Fibroblast of skin of abdomen (primary cell): ENCODE results near the gene IRF3.

Experiments used
- DNase-seq: peaks from one replicate; pipeline ENCODE4 v3.0.0-alpha.2; 2013

Gene IRF3

DNA sequence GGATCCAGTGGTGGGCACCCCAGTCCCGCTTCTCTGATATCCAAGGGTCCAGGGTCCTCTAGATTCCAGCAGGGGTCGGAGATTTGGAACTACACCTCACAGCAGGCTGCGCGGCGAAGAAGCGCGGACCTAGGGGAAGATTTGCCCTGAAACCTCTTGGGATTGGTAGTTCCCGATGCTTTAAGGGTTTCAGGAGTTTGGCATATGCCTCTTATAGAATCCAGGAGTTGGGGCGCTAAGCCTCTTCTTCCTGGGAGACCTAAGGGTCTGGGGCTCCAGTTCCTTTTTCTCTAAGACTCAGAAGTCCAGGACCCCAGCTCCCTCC is 425 bp upstream of the IRF3 start:
- DNase-seq = no peak

DNA sequence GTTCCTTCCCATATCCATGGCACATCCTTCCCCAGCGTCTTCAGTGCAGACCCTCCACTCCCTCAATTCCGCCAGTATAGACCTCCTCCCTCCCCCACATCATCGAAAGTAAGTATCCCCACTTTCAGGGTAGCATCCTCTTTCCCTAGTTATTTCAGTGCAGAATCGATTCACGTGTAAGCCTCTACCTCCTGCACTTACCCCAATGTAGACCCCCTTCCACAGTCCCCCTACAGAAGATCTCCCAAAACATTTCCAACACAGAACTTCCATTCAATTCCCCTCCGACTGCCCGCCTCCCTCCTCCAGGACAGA is 664 bp downstream of the IRF3 start:
- no peak for DNase-seq

DNA sequence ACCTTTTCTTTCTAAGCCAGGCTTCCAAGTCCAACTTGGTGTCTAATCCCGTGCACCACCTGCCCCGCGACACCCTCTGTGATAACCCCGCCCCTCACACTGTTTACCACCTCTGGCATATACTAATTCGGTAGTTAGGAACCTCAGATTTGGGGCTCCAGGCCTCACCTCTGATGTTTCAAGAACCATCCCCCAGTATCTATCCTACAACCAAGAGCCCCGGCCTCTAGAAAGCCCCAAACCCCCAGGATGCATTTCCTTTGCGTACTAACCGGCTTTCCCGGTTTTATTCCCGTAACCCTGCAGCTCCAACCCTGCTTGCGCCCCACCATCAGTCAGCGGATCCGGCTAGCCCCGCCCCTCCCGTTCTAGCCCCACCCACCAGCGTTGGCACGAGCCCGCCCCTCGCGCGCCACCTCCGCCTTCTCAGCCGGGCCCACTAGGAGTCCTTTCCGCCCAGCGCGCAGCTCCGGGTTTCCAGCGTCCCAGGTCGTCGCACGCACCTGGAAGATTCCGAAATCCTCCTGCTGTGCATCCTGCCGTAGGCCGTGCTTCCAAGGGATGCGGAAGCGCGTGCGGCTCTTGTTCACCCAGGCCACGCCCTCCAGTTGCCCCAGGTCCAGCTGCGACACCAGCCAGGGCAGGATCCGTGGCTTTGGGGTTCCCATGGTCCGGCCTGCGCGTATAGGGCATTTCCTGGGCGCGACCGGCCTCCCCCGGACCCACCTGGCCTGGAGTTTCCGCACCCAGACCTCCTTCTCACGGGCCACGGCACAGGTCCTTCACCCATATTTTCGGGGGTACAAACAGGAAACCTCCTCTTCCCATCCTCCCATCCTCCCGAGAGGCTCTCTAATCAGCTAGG is 1.3 kb downstream of the IRF3 start:
- peak; percentile 68 for DNase-seq

DNA sequence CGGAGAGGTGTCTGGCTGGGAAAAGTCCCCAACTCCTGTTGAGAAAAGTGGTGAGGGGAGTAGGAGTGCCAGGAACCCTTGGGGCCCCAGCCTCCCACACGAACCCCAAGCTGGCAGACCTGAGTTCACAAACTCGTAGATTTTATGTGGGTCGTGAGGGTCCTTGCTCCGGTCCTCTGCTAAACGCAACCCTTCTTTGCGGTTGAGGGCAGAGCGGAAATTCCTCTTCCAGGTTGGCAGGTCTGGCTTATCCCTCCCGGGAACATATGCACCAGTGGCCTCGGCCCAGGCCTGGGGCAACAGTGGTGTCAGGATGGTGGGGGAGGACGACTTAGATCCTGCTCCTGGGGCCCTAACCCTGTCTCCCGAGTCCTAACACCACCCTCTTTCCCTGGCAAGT is 2.4 kb downstream of the IRF3 start:
- DNase-seq = no peak

DNA sequence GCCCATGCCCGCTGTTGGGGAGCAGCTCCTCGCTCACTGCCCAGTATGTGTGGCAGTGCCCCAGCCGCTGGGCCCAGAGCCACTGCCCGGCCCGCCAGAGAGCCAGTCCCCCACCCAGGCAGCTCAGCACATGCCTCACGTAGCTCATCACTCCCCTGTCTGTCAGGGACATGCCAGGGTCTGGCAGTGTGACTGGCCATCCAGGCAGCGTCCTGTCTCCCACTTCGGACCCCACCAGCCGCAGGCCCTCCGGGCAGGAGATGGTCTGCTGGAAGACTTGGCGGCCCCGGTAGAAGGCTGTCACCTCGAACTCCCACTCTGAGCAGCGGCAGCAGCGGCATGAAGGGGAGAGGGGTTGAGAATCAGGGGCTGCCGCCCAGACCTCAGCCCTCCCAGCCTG is 3.6 kb downstream of the IRF3 start:
- DNase-seq = no peak

DNA sequence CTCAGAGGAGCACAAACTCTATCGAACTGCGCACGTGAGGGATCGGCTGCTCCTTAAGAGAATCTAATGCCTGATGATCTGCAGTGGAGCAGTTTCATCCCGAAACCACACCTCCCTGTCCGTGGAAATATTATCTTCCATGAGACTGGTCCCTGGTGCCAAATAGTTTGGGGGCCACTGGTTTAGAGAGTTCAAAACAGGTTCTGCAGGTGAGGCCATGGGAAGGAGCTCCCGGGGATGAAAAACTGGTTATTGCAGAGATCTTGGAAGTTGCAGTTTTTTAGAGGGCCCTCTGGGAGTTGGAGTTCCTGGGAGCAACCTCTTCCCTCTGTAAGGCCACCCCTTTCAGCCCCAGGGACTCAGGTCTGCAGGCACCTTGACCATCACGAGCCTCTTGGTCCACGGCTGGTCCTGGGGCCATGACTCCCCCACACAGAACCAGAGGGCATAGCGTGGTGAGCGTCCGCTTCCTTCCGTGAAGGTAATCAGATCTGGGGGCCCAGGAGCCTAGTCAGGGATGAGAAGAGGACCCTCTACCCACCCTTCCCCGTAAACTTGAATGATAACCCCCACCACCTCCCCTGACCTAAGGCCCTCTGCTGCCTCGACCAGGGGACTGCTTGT is 5.2 kb downstream of the IRF3 start:
- DNase-seq = no peak

DNA sequence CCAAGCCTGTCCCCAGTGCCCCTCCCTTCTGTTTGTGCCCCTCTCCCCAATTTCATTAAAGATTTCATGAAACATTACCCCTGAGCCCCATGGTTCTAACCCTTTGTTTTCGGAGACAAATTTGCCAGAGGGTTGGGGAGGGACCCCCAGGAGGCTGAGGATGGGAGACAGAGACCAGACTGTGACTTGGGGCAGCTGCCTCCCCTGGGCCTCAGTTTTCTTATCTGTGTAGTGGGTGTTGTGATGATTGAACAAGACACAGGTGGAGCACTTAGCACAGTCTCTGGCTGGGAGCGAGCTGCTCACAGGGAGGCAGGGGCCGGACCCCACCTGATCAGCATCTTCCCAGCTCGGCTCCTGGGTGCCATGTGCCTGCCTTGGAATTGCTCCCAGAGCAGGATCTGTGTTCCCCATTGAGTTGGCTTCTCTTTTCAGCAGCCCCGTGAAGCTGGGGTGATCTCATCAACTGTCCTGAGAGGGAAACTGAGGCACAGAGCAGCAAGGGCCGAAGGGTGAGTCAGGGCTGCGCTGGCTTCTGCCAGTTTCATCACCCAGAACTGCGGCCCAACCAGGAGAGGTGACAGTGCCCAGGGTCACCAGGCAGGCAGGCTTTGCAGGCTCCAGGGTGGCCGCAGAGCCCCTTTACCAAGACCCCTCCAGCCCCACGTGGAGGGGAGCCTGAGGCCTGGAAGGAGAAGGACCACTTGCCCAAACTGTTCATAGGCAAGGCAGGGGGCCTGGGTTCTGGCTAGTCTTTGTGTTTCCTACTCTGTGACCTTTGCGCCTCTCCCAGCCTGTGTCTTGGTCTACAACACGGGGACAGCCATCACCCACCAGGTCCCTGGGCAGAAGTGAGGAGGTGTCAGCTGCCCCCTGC is 6.9 kb downstream of the IRF3 start:
- DNase-seq = no peak

DNA sequence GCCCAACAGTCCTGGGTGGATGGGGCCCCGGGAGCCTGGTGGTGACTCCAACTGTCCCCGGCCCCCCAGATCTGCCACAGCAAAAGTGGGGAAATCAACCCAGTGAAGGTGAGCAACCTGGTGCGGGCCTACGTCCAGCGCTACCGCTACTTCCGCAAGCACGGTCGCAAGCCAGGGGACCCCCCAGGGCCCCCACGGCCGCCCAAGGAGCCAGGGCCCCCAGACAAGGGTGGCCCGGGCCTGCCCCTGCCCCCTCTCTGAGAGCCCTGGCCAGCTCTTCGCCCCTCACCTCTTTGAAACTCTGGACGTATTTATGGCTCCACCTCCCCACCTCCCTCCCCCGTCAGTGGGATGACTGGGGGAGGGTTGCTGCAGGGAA is 7.5 kb downstream of the IRF3 start:
- DNase-seq = no peak

DNA sequence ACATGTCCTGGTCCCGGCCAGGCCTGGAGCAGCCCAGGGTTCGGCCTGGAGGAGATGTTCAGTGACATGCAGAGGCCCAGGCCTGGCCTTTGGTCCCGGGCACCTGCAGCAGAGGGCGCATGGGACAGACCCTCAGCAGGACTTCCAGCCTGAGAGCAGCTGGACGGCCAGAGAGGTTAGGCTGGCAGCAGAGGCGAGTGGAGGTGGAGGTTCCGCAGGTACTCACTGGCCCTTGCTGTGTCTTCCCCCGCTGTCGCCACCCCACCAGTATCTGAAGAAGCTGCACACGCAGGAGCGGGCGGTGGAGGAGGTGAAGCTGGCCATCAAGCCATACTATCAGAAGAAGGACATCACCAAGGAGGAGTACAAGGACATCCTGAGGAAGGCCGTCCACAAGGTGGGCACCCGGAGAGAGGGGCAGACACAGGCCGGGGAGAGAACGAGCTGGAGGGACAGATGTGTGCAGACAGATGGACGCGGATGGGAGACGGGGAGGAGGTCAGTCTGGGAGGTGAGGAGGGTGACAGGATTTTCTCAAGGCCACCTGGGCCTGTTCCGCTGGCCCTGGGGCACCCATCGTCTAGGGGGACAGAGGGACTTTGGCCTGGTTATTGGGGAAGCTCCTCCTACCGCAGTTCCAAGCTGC is 8.0 kb downstream of the IRF3 start:
- DNase-seq = no peak

DNA sequence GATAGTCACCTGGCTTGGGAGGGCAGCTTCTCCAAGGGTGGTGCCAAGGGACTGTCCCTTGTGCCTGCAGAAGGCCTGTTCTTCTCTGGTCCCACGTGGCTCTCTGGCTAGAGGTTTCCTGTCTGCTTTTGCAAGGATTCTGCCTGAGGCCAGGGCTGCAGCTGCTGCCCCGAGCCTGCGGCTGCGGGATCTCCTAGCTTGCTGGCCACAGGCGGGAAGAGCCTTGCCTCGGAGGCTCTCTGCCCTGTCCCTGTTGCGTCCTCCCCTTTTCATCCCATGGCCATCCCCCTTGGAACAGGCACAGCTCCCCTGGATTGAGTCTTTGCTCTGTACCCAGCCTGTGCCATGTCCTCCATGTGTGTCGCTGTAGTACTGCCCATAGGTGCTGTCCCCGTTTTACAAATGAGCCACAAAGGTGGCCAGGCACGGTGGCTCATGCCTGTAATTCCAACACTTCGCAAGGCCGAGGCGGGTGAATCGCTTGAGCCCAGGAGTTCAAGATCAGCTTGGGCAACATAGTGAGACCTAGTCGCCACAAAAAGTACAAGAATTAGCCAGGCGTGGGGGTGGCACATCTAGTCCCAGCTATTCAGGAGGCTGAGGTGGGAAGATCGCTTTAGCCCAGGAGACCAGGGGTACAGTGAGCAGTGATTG is 9.1 kb downstream of the IRF3 start:
- DNase-seq = no peak

DNA sequence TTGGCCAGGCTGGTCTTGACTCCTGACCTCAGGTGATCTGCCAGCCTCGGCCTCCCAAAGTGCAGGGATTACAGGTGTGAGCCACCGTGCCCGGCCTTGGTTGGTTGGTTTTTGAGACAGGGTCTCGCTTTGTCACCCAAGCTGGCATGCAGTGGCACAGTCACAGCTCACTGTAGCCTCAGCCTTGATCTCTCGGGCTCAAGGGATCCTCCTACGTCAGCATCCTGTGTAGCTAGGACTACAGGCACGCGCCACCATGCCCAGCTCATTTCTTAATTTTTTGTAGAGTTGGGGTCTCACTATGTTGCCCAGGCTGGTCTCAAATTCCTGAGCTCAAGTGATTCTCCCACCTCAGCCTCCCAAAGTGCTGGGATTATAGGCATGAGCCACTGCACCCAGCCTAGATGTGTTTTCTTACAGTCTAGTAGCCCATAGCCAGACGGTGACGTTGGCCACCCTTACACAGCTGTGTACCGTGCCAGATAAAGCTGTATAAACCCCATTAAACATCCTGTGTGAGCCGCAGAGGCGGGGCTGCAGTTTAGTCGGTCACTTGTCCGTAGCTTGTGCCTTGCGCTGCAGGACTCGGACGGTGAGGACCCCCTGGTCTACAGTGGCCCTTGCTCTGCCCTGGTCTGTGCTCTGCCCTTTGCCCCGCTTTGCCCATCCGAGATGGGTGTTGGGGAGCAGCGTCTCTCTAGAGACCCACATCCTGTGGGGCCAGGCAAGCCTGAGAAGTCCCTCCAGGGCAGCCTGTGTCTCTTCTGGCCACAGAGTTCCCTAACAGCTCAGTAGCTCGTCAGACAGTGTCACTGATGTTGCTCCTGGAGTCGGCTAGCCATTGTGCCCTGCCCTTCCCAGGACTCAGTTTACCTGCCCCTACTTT is 9.8 kb downstream of the IRF3 start:
- no peak for DNase-seq

DNA sequence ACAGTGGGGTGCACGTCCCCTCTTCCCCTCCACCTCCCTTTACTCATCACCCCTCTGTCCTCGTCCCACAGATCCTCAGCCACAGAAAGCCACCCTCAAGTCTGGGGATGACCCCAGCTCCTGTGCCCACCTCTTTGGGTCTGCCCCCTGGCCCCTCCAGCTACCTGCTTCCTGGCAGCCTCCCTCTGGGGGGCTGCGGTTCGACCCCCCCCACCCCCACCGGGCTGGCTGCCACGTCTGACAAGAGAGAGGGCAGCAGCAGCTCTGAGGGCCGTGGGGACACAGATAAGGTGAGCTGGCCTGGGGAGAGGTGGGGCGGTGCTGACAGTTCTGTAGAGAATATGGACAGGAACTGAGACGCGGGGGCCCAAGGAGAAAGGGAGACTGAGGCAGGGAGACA is 11.1 kb downstream of the IRF3 start:
- no peak for DNase-seq

DNA sequence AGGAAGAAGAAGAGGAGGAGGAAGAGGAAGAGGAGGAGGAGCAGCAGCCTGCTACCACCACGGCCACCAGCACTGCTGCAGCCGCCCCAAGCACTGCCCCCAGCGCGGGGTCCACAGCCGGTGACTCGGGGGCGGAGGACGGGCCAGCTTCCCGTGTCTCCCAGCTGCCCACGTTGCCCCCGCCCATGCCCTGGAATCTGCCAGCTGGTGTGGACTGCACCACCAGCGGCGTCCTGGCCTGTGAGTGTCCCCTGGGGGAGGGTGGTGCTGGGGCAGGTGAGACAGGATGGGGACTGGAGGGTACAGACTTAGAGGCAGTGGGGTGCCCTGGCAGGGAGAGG is 12.2 kb downstream of the IRF3 start:
- DNase-seq = no peak

DNA sequence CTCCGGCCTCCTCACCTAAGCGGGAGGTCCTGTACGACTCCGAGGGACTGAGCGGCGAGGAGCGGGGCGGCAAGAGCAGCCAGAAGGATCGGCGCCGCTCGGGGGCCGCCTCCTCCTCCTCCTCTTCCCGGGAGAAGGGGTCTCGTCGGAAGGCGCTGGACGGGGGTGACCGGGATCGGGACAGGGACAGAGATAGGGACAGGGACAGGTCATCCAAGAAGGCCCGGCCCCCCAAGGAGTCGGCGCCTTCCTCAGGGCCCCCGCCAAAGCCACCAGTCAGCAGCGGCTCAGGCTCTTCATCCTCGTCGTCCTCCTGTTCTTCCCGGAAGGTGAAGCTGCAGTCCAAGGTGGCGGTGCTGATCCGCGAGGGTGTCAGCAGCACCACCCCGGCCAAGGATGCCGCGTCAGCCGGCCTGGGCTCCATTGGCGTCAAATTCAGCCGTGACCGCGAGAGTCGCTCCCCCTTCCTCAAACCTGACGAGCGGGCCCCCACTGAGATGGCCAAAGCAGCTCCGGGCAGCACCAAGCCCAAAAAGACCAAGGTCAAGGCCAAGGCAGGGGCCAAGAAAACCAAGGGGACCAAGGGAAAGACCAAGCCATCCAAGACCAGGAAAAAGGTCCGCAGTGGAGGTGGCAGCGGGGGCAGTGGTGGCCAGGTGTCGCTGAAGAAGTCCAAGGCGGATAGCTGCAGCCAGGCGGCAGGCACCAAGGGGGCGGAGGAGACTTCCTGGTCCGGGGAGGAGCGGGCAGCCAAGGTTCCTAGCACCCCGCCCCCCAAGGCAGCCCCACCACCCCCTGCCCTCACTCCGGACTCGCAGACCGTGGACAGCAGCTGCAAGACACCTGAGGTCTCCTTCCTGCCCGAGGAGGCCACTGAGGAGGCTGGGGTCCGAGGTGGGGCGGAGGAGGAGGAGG is 12.8 kb downstream of the IRF3 start:
- DNase-seq = no peak

DNA sequence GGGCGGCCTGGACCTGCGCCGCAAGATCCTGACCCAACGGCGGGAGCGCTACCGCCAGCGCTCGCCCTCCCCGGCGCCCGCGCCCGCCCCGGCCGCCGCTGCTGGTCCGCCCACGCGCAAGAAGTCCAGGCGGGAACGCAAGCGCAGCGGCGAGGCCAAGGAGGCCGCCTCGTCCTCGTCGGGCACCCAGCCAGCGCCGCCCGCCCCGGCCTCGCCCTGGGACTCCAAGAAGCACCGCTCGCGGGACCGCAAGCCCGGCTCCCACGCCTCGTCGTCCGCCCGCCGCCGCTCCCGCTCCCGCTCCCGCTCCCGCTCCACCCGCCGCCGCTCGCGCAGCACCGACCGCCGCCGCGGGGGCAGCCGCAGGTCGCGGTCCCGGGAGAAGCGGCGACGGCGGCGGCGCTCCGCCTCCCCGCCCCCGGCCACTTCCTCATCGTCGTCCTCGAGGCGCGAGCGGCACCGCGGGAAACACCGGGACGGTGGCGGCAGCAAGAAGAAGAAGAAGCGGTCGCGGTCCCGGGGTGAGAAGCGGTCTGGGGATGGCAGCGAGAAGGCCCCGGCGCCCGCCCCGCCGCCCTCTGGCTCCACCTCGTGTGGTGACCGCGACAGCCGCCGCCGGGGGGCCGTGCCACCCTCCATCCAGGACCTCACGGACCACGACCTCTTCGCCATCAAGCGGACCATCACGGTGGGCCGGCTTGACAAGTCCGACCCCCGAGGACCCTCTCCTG is 13.7 kb downstream of the IRF3 start:
- no peak for DNase-seq

DNA sequence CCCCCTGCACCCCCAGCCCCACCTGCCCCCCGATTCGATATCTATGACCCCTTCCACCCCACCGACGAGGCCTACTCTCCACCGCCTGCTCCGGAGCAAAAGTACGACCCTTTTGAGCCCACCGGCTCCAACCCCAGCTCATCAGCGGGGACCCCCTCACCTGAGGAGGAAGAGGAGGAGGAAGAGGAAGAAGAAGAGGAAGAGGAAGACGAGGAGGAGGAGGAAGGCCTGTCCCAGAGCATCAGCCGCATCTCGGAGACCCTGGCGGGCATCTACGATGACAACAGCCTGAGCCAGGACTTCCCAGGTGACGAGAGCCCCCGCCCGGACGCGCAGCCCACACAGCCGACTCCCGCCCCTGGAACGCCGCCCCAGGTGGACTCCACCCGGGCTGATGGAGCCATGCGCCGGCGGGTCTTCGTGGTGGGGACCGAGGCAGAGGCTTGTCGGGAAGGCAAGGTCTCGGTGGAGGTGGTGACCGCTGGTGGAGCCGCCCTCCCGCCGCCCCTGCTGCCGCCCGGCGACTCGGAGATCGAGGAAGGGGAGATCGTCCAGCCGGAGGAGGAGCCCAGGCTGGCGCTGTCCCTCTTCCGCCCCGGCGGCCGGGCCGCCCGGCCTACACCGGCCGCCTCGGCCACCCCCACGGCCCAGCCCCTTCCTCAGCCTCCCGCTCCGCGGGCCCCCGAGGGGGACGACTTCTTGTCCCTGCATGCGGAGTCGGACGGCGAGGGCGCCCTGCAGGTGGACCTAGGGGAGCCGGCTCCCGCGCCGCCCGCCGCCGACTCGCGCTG is 14.4 kb downstream of the IRF3 start:
- DNase-seq = no peak

DNA sequence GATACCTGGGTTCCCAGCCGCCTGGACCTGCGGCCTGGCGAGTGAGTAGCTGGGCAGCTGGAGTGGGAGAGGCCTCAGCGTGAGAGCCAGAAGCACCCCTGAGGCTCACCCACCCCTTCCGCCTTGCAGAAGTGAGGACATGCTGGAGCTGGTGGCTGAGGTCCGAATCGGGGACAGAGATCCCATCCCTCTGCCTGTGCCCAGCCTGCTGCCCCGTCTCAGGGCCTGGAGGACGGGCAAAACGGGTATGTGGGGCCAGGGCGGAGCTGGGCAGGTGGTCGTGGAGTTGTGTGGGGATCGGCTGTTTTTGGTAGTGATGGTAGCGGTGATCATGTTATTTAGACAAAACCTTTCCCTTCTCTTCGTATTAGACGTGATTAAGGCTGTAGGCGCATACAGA is 19.1 kb downstream of the IRF3 start:
- no peak for DNase-seq

DNA sequence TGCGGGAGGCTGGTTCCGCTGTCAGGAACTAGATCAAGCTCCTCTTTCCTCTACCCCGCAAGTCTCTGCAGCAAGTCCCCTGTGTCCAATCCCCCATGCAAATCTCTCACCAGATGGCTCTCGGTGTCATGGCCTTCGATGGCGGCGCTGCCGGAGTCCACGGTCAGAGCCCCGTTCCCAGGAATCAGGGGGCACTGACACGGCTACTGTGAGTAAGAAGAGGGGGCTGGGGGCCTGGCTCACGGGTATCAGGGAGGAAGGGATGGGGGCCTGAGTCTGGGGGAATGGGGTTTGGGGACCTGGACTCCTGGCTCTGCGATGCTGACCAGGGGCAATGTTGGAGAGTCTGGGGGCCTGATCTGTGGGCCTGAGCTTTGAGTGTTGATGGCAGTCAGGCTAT is 19.7 kb downstream of the IRF3 start:
- no peak for DNase-seq

DNA sequence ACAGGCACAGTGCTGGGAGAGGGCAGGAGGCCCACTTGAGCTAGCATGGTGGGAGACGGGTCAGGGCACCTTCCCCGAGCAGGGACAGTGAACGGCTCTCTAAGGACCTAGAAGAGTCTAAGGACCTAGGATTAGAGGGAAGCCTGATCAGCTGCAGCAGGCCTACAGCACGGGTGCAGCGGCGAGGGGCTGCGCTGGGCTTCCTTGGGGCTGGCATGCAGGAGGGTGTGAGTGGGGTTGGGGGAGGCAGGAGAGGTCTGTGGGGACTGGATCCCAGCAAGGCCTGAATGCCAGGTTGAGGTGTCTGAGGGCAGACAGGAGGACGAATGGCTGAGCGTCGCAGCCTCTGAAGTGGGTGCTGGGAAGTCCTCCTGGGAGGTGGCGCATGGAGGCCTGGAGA is 20.1 kb downstream of the IRF3 start:
- no peak for DNase-seq
